Heart right ventricle (tissue), 16 donors: ENCODE data around the gene PCCA. TPM values are rescaled to one million over a fixed set of nuclear protein-coding genes. Genes with fewer than 3 reads are reported as not detected.

Source experiments
- ATAC-seq, 8 donors: fragments of 200-7000 bp; cut with Tn5 transposase; one replicate each; pipeline ENCODE4 v1.9.1; 2020; ENCODE audit warnings: mild to moderate bottlenecking in 8 of 8, moderate library complexity in 8 of 8, moderate number of reproducible peaks in 1 of 8
- DNase-seq, 2 donors: peaks; one replicate each; pipeline ENCODE4 v3.0.0-alpha.2; 2020
- H3K27ac ChIP-seq, 10 donors: fragments of 200-600 bp; sonication (generic) in 2 of 10; one replicate each; pipeline versions ENCODE4 v1.5.0 to v1.8.0; 2020 to 2022; ENCODE audit warnings: mild to moderate bottlenecking in 3 of 10
- H3K27me3 ChIP-seq, 7 donors: fragments of 200-600 bp; one replicate each; pipeline ENCODE4 v1.8.0; 2021 to 2022; ENCODE audit warnings: mild to moderate bottlenecking in 2 of 7
- H3K36me3 ChIP-seq, 9 donors: fragments of 200-600 bp; sonication (generic) in 1 of 9; one replicate each; pipeline versions ENCODE4 v1.5.0 to v1.8.0; 2020 to 2022; ENCODE audit warnings: mild to moderate bottlenecking in 2 of 9
- H3K4me1 ChIP-seq, 9 donors: fragments of 200-600 bp; sonication (generic) in 1 of 9; one replicate each; pipeline versions ENCODE4 v1.5.0 to v1.8.0; 2020 to 2022; ENCODE audit warnings: mild to moderate bottlenecking in 4 of 9
- H3K4me3 ChIP-seq, 10 donors: fragments of 200-600 bp; sonication (generic) in 2 of 10; one replicate each; pipeline versions ENCODE4 v1.5.0 to v1.8.0; 2020 to 2022; ENCODE audit warnings: mild to moderate bottlenecking in 7 of 10, moderate library complexity in 2 of 10
- H3K9me3 ChIP-seq, 11 donors: fragments of 200-600 bp in 10 of 11; sonication (generic) in 2 of 11; one replicate each; pipeline versions ENCODE4 v1.5.0 to v1.8.0; 2013 to 2022; ENCODE audit warnings: mild to moderate bottlenecking in 2 of 11, control low read depth in 1 of 11, moderate library complexity in 1 of 11
- CTCF ChIP-seq, 9 donors: fragments of 200-600 bp; sonication (generic) in 2 of 9; IDR thresholded peaks; one replicate each; pipeline versions ENCODE4 v1.5.0 to v1.8.0; 2021 to 2022; ENCODE audit warnings: antibody characterized with exemption in 9 of 9, mild to moderate bottlenecking in 5 of 9, moderate library complexity in 1 of 9
- WGBS, 2 donors: extraction: QIAGEN DNeasy Blood & Tissue Kit; methylation state at CpG; one replicate each; pipeline ENCODE4 v1.1.7; 2013; ENCODE audit warnings: inconsistent platforms in 1 of 2; 5-methylcytosine and 5-hydroxymethylcytosine counted together
- intact Hi-C, 10 donors: fragments of 100-400 bp; cut with DNase I; formaldehyde crosslinking; loops; one replicate each; pipeline versions ENCODE4 v1.11.1 to v1.14.2; 2022
- polyA plus RNA-seq, 2 donors: library from polyadenylated mRNA; stranded (reverse); fragments of 200-250 nt; gene quantifications; one replicate each; pipeline ENCODE4 v1.2.3, GENCODE V29; 2013
- total RNA-seq, 10 donors: library from RNA; stranded (reverse); fragmentation: NEBNext Ultra II Directional in 3 of 10; extraction: Animal tissue kit (Norgen Biotek cat#: 25700) in 3 of 10; gene quantifications; one replicate each; pipeline versions ENCODE4 v1.2.1 to v1.2.4, GENCODE V29; 2021 to 2023
- donor health status: Arrhythmogenic right ventricular cardiomyopathy.
- donor health status: ischemic (EF 13 %, LVEDD 7.1; RV severe dilation, severe dysfunction).
- donor health status: healthy with polysubstance abuse.
- donor health status: DM: no; HTN: yes; CAD: no.
- donor health status: DM: no; HTN: no; CAD: no.
- donor health status: ischemic (EF 25% LVEDD 6.9; RV normal size, moderate dysfunction).
- donor health status: ischemic (EF 25% LVEDD 5.7; RV mildly dilated, moderate dysfunction).
- donor health status: healthy.
- donor health status: DM: yes; HTN: yes; CAD: no.
- donor health status: Ischemic cardiomyopathy.
- donor health status: ischemic (EF 35%, LVEDD 5.7; RV mildly dilated, moderate dysfunction).
- donor health status: nonischemic (EF 11% LVEDD 7.7; RV severe dilation, severe dysfunction).
- donor health status: DM: yes; HTN: yes; CAD: no.
- donor health status: PGD.
- donor health status: ischemic (EF 29% LVEDD 5.4; RV normal size, mild dysfunction).
- donor health status: nonischemic (EF 23%, LVEDD 6.1; RV moderate dilation, normal function).

Gene PCCA
- total and polyA plus RNA-seq, 12 donors = 21.2 to 71.9 (median 60.7) TPM

DNA sequence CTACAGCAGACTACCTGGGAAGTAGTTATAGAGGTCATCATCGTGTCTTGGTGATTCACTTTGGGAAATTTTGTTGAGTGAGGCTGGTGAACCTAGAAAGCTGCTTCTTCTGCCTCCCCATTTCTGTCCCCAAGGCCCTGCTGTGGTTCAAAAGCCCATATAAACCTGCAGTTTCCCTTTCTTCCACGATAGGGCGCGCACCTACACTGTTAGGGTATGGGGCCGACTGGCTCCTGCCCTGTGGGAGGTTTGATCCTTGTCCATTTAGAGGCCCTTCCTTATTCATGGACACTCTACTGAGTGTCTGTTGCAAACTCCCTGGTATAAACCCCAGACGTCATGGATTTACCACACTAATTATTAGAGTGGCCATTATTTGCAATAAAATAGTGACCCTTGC lies 307.9 kb downstream of the PCCA start:
- intact Hi-C loops = no loop called here
- Histone ChIP-seq H3K9me3 (peaks cover 0 to 4% (median 0%) of the 10 kb centered on the region in 11 donors), H3K4me3 (no peak overlapping the region), H3K27ac (no peak overlapping the region), H3K27me3 (no peaks in the 10 kb centered on the region), H3K4me1 (peaks cover 0 to 30% (median 9%) of the 10 kb centered on the region in 9 donors), H3K36me3 (no peaks in the 10 kb centered on the region)
- 86 to 89% methylated on average over 6 of the region's 6 CpGs for WGBS, 2 donors
- DNase-seq (no peak), ATAC-seq (no peak)
- no peak for TF ChIP-seq CTCF (IDR thresholded peaks at IDR 0.05)

- no peak for DNase-seq
- Histone ChIP-seq H3K4me1 (peaks cover 0 to 21% (median under 1%) of the 10 kb centered on the region in 9 donors), H3K9me3 (peaks cover 0 to 4% (median 0%) of the 10 kb centered on the region in 11 donors), H3K27me3 (no peaks in the 10 kb centered on the region), H3K27ac (no peak overlapping the region), H3K4me3 (no peak overlapping the region), H3K36me3 (no peaks in the 10 kb centered on the region)
- ATAC-seq = no peak
- intact Hi-C loops = no loop called here
- no peak for TF ChIP-seq CTCF (IDR thresholded peaks at IDR 0.05)
- WGBS, 2 donors = 95 to 96% methylated on average over 4 of the region's 4 CpGs
These were observed 308.7 kb downstream of the PCCA start for GRCh38 chr13:100397627-100398026.

DNA sequence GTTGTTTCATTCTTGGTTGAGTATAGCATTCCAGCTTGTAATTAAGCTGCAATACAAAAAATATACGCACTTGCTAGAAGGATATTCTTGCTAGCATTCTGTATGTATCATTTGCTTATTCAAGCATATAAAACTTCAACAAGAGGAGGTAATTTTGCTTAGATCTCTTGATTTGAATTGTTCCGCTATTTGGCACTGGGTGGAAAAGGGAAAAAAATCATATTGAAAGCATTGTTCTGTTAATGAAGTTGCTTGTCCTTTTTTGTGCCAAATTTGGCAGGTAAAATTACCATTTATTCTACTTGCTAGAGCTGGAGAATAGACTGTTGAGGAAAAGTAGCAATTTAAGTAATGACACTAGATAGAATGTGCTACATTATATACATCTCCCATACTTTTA lies 309.5 kb downstream of the PCCA start:
- Histone ChIP-seq H3K4me3 (no peak overlapping the region), H3K4me1 (peaks cover 0 to 14% (median 0%) of the 10 kb centered on the region in 9 donors), H3K9me3 (peaks cover 0 to 4% (median 0%) of the 10 kb centered on the region in 11 donors), H3K27me3 (no peaks in the 10 kb centered on the region), H3K36me3 (peaks cover 0 to 6% (median 0%) of the 10 kb centered on the region in 9 donors), H3K27ac (no peak overlapping the region)
- intact Hi-C loops = no loop called here
- no peak for TF ChIP-seq CTCF (IDR thresholded peaks at IDR 0.05)
- 98 to 99% methylated on average over 2 of the region's 2 CpGs for WGBS, 2 donors
- DNase-seq (no peak), ATAC-seq (no peak)

DNA sequence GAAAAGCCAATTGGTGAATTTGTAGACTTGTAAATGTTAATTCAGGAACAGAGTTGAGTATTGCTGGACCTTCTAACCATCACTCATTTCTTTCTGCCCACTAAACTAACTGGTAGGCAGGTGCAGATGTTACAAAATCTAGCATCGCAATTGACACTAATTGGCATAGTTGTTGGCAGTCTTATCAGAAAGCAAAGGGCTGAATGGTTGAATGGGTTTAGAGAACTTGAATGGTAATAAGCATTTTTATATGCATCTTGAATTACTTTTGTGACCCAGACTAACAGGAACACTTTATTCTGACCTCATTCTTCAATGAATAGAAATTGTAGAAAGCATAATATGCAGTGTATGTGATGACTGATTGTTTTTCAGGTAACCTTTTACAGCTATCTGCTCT lies 310.6 kb downstream of the PCCA start:
- no peak for TF ChIP-seq CTCF (IDR thresholded peaks at IDR 0.05)
- 93 to 98% methylated on average over 1 of the region's 1 CpG for WGBS, 2 donors
- no peak for ATAC-seq

More for the DNA sequence above, 310.6 kb downstream of the PCCA start:
- H3K9me3 ChIP-seq = peaks cover 0 to 14% (median 0%) of the 10 kb centered on the region in 11 donors
- H3K27ac ChIP-seq = no peak overlapping the region
- DNase-seq = no peak
- H3K4me1 ChIP-seq = peaks cover 0 to 3% (median 0%) of the 10 kb centered on the region in 9 donors
- intact Hi-C loops = no loop called here
- peaks cover 0 to 13% (median 0%) of the 10 kb centered on the region in 9 donors for H3K36me3 ChIP-seq
- no peaks in the 10 kb centered on the region for H3K27me3 ChIP-seq
- H3K4me3 ChIP-seq = no peak overlapping the region
